Esophagus squamous epithelium (tissue), 5 donors: Measurements from ENCODE around the gene ARHGAP26. TPM values are rescaled to one million over a fixed set of nuclear protein-coding genes. Genes with fewer than 3 reads are reported as not detected.
A peak's percentile ranks its signal among the peaks of the same experiment; 100 is the strongest.

ENCODE experiments used
- DNase-seq: peaks from one replicate; lab custom pipeline; 2025; lab: John Stamatoyannopoulos, UW
- H3K27ac ChIP-seq, 4 donors: fragments of 200-600 bp; sonication (generic); one replicate each; pipeline ENCODE4 v1.5.1; 2016 to 2019; ENCODE audit warnings: mild to moderate bottlenecking in 1 of 4
- H3K27me3 ChIP-seq, 4 donors: fragments of 200-600 bp; sonication (generic); 1 replicate in 3 of 4; 2 replicates in 1 of 4; pipeline versions ENCODE4 v1.5.1 to v1.6.0; 2017 to 2021; ENCODE audit warnings: antibody characterized with exemption in 1 of 4
- H3K36me3 ChIP-seq, 3 donors: fragments of 200-600 bp; sonication (generic); one replicate each; pipeline ENCODE4 v1.5.1; 2016 to 2019
- H3K4me1 ChIP-seq, 3 donors: fragments of 200-600 bp; sonication (generic); one replicate each; pipeline ENCODE4 v1.5.1; 2017 to 2019
- H3K4me3 ChIP-seq, 4 donors: fragments of 200-600 bp; sonication (generic); 1 replicate in 3 of 4; 2 replicates in 1 of 4; pipeline ENCODE4 v1.5.1; 2016 to 2019; ENCODE audit warnings: mild to moderate bottlenecking in 2 of 4, moderate library complexity in 1 of 4
- H3K9me3 ChIP-seq, 3 donors: fragments of 200-600 bp; sonication (generic); one replicate each; pipeline ENCODE4 v1.5.1; 2016 to 2019
- POLR2A ChIP-seq, 4 donors: fragments of 450-650 bp; IDR thresholded peaks; one replicate each; pipeline ENCODE4 v1.6.1; 2017; ENCODE audit warnings: antibody characterized with exemption in 4 of 4, mild to moderate bottlenecking in 4 of 4, moderate library complexity in 3 of 4
- WGBS, 2 donors: methylation state at CpG; one replicate each; pipeline ENCODE4 v1.1.5; 2018; 5-methylcytosine and 5-hydroxymethylcytosine counted together
- intact Hi-C: fragments of 100-400 bp; cut with DNase I; formaldehyde crosslinking; loops from one replicate; pipeline ENCODE4 v1.15.0; 2022
- total RNA-seq, 4 donors: library from RNA; depleted of rRNA; stranded (reverse); fragments of >200 nt; gene quantifications; one replicate each; pipeline ENCODE4 v1.1.0, GENCODE V29; 2016
- TF ChIP-seq, protein P1 (sequence below), 6 experiments: fragments of 450-650 bp in 4 of 6; fragments of 200-600 bp in 2 of 6; sonication (generic) in 2 of 6; IDR thresholded peaks; one replicate each; pipeline ENCODE4 v1.5.1; 2016 to 2019; ENCODE audit warnings: antibody characterized with exemption in 6 of 6, mild to moderate bottlenecking in 4 of 6, moderate library complexity in 4 of 6
- donor health status: DM: yes; HTN: yes; CAD: no.

ARHGAP26 gene
- total RNA-seq, 4 donors from 2014 or later: 4.4 to 18.7 (median 15.4) TPM

DNA sequence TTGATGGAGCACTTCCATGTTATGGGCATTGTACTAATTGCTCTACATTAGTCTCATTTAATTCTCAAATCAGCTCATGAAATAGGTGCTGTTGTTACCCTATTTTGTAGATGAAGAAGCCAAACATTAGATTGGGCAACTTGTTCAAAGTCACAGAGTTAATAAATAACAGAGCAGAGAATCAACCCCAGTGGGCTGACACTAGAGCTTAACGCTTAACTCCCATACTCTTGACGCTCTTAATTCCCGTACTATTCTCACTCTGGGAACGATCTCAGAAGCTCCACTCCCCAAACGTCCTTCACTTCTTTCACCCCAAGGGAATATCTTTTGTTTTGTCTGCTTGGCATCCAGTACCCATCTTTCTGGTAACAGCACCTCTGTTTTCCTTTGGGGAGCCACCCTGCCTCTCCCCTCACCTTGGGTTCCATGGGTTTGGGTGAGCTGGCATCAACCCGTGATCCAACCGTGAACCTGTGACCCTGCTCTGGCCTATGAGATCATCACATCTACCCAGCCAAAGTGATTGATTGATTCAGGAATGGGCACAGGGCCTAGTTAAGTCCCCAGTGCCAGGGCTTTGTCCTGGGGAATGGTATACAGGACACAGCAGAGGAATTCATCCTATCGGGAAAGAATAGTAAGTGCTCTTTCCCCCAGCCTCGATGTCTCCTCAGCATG lies 464.1 kb downstream of the ARHGAP26 start:
- intact Hi-C loops: no loop called here
- Histone ChIP-seq H3K4me1 (peaks cover 12 to 45% (median 12%) of the 10 kb centered on the region in 3 donors), H3K9me3 (no peaks in the 10 kb centered on the region), H3K36me3 (no peaks in the 10 kb centered on the region), H3K27me3 (no peaks in the 10 kb centered on the region), H3K4me3 (no peak overlapping the region), H3K27ac (peak overlapping the region in 2 of 4 donors; percentile 50 to 76)
- 55 to 62% methylated on average over 9 of the region's 9 CpGs for WGBS, 2 donors
- no peak for TF ChIP-seq POLR2A (IDR thresholded peaks at IDR 0.05)
- TF ChIP-seq, protein P1, sequence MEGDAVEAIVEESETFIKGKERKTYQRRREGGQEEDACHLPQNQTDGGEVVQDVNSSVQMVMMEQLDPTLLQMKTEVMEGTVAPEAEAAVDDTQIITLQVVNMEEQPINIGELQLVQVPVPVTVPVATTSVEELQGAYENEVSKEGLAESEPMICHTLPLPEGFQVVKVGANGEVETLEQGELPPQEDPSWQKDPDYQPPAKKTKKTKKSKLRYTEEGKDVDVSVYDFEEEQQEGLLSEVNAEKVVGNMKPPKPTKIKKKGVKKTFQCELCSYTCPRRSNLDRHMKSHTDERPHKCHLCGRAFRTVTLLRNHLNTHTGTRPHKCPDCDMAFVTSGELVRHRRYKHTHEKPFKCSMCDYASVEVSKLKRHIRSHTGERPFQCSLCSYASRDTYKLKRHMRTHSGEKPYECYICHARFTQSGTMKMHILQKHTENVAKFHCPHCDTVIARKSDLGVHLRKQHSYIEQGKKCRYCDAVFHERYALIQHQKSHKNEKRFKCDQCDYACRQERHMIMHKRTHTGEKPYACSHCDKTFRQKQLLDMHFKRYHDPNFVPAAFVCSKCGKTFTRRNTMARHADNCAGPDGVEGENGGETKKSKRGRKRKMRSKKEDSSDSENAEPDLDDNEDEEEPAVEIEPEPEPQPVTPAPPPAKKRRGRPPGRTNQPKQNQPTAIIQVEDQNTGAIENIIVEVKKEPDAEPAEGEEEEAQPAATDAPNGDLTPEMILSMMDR (IDR thresholded peaks at IDR 0.05): no peak
- no peak for DNase-seq

DNA sequence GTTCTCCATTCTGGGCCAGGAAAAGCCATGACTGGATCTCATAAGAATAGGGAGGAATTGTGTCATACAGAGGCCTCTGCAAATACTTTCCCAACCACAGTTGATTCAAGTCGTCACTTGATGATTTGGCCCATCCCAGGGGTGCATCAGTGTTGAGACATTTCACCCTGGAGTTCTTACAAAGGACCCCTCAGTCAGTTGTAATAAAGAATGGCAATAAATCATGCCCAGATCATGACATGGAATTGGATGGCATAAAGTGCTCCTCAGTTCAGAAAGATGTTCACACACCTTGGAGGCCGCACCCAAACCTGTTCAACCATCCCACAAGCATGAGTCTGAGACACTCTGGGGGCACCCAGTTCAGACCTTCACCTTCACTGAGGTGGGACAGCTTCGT lies 465.2 kb downstream of the ARHGAP26 start:
- Histone ChIP-seq H3K4me3 (no peak overlapping the region), H3K4me1 (peaks cover 12 to 34% (median 12%) of the 10 kb centered on the region in 3 donors), H3K27ac (peak overlapping the region in 2 of 4 donors; percentile 50 to 76), H3K36me3 (no peaks in the 10 kb centered on the region), H3K9me3 (no peaks in the 10 kb centered on the region), H3K27me3 (no peaks in the 10 kb centered on the region)
- intact Hi-C loops: no loop called here
- no peak for DNase-seq
- 41 to 60% methylated on average over 3 of the region's 3 CpGs for WGBS, 2 donors
- TF ChIP-seq, protein P1 (IDR thresholded peaks at IDR 0.05): no peak
- TF ChIP-seq POLR2A (IDR thresholded peaks at IDR 0.05): no peak

DNA sequence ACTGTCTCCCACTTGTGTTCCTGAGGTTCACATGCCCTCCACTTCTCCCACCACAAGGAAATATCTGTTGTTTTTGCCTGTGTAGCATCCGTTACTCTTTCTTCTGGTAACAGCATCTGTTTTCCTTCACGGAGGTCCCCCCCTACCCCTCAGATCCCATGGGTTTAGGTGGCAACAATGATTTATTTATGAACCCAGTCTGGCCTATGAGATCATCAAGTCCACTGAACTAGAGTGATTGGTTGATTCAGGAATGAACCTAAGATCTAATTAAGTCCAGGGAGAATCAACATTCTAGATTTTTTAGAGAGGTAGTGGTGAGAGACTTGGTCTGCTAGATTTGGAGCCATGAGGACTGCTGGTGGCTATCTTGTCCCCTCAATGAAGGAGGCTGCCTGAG lies 466.5 kb downstream of the ARHGAP26 start:
- Histone ChIP-seq H3K9me3 (no peaks in the 10 kb centered on the region), H3K4me1 (peaks cover 12 to 37% (median 12%) of the 10 kb centered on the region in 3 donors), H3K27ac (no peak overlapping the region), H3K4me3 (no peak overlapping the region), H3K36me3 (no peaks in the 10 kb centered on the region), H3K27me3 (no peaks in the 10 kb centered on the region)
- no peak for DNase-seq
- TF ChIP-seq, protein P1 (IDR thresholded peaks at IDR 0.05): no peak
- no peak for TF ChIP-seq POLR2A (IDR thresholded peaks at IDR 0.05)
- WGBS, 2 donors: 88 to 94% methylated on average over 2 of the region's 2 CpGs
- intact Hi-C loops: no loop called here

DNA sequence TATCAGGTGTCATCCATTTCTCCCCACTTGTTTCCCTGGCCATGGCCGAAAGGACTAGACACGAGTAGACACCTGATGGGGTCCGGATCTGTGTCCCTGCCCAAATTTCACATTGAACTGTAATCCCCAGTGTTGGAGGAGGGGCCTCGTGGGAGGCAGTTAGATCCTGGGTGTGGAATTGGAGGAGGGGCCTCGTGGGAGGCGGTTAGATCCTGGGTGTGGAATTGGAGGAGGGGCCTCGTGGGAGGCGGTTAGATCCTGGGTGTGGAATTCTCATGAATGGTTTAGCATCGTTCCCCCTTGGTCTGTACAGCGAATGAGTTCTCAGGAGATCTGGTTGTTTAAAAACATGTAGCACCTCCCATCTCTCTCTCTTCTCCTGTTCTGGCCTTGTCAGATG lies 467.5 kb downstream of the ARHGAP26 start:
- Histone ChIP-seq H3K9me3 (no peaks in the 10 kb centered on the region), H3K4me1 (peaks cover 16 to 47% (median 18%) of the 10 kb centered on the region in 3 donors), H3K27me3 (no peaks in the 10 kb centered on the region), H3K36me3 (no peaks in the 10 kb centered on the region), H3K27ac (no peak overlapping the region), H3K4me3 (no peak overlapping the region)
- WGBS, 2 donors: 88 to 93% methylated on average over 6 to 10 of the region's 10 CpGs
- intact Hi-C loops: no loop called here
- no peak for TF ChIP-seq POLR2A (IDR thresholded peaks at IDR 0.05)
- no peak for DNase-seq

DNA sequence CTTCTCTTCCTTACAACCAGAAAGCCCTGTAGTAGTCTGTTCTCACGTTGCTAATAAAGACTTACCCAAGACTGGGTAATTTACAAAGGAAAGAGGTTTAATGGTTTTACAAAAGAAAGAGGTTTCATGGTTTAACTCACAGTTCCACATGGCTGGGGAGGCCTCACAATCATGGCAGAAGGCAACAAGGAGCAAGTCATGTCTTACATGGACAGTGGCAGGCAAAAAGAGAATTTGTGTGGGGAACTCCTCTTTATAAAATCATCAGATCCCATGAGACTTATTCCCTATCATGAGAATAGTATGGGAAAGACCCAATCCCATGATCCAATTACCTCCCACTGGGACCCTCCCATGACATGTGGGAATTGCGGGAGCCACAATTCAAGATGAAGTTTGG lies 468.4 kb downstream of the ARHGAP26 start:
- intact Hi-C loops: no loop called here
- WGBS, 2 donors: 86 to 100% methylated on average over 1 of the region's 2 CpGs

More for the DNA sequence above, 468.4 kb downstream of the ARHGAP26 start:
- no peak for DNase-seq
- H3K27me3 ChIP-seq: no peaks in the 10 kb centered on the region
- H3K4me3 ChIP-seq: no peak overlapping the region
- H3K4me1 ChIP-seq: peaks cover 16 to 50% (median 24%) of the 10 kb centered on the region in 3 donors
- no peaks in the 10 kb centered on the region for H3K9me3 ChIP-seq
- no peak overlapping the region for H3K27ac ChIP-seq
- TF ChIP-seq, protein P1 (IDR thresholded peaks at IDR 0.05): no peak
- TF ChIP-seq POLR2A (IDR thresholded peaks at IDR 0.05): no peak
- H3K36me3 ChIP-seq: no peaks in the 10 kb centered on the region
